OCI-LY7 (cell line): Measurements from ENCODE around the gene SMOC2. TPM values are rescaled to one million over a fixed set of nuclear protein-coding genes. Genes with fewer than 3 reads are reported as not detected.

Source experiments
- BruUV-seq: library from RNA; stranded (reverse); fragments of 400-500 nt; replicated peaks from 2 replicates; lab custom pipeline; 2021; lab: Mats Ljungman, UMichigan
- CTCF ChIA-PET: fragments of 300-600 bp; sonication (Branson Sonifier 250); formaldehyde crosslinking; loops from one replicate; lab custom pipeline; 2022; ENCODE audit warnings: antibody characterized with exemption; ENCODE audit not compliant: unreplicated experiment; lab: Charles Lee
- POLR2A ChIA-PET: fragments of 300-600 bp; sonication (Branson Sonifier 250); formaldehyde crosslinking; loops from one replicate; lab custom pipeline; 2022; ENCODE audit warnings: antibody characterized with exemption; lab: Charles Lee
- DNase-seq: peaks from one replicate; pipeline ENCODE4 v3.0.0-alpha.2; 2015; ENCODE audit warnings: low spot score
- H2AFZ ChIP-seq: fragments of 200-600 bp; sonication (generic), shearing (Covaris generic); 2 replicates; pipeline ENCODE4 v1.6.1; 2014; ENCODE audit warnings: mild to moderate bottlenecking, antibody characterized with exemption, low read length, moderate library complexity
- H3K27ac ChIP-seq: fragments of 200-600 bp; sonication (generic); 2 replicates; pipeline ENCODE4 v1.5.1; 2014; ENCODE audit warnings: mixed run types, low read depth, mild to moderate bottlenecking, moderate library complexity, low read length, inconsistent platforms; ENCODE audit not compliant: poor library complexity, severe bottlenecking
- H3K36me3 ChIP-seq: fragments of 200-600 bp; sonication (generic); 2 replicates; pipeline ENCODE4 v1.6.1; 2014; ENCODE audit warnings: mild to moderate bottlenecking, antibody characterized with exemption, low read length, moderate library complexity, mixed read lengths; ENCODE audit not compliant: insufficient read depth
- H3K4me1 ChIP-seq: fragments of 200-600 bp; sonication (generic); 2 replicates; pipeline ENCODE4 v1.5.1; 2014; ENCODE audit warnings: mild to moderate bottlenecking, low read length; ENCODE audit not compliant: insufficient read depth, poor library complexity, severe bottlenecking
- H3K4me2 ChIP-seq: fragments of 200-600 bp; sonication (generic); 2 replicates; pipeline ENCODE4 v1.6.1; 2014; ENCODE audit warnings: mild to moderate bottlenecking, low read length
- H3K4me3 ChIP-seq: fragments of 200-600 bp; sonication (generic); 2 replicates; pipeline ENCODE4 v1.5.1; 2014; ENCODE audit warnings: mild to moderate bottlenecking, low read depth, low read length; ENCODE audit not compliant: poor library complexity, severe bottlenecking
- H3K79me2 ChIP-seq: fragments of 200-600 bp; sonication (generic); 2 replicates; pipeline ENCODE4 v1.6.1; 2016; ENCODE audit warnings: low read depth, mild to moderate bottlenecking, low read length, moderate library complexity, mixed read lengths; ENCODE audit not compliant: insufficient read depth
- H3K9me2 ChIP-seq: fragments of 200-600 bp; sonication (generic); 2 replicates; pipeline ENCODE4 v1.6.1; 2016; ENCODE audit warnings: mild to moderate bottlenecking, low read length, mixed read lengths; ENCODE audit not compliant: insufficient read depth
- H3K9me3 ChIP-seq: fragments of 200-600 bp; sonication (generic); 2 replicates; pipeline ENCODE4 v1.6.1; 2014; ENCODE audit warnings: mild to moderate bottlenecking, mixed run types, low read length, mixed read lengths
- H4K20me1 ChIP-seq: fragments of 200-600 bp; sonication (generic); 2 replicates; pipeline ENCODE4 v1.6.1; 2014; ENCODE audit warnings: mild to moderate bottlenecking, antibody characterized with exemption, low read length, moderate library complexity, mixed read lengths; ENCODE audit not compliant: insufficient read depth
- CTCF ChIP-seq: fragments of 200-600 bp; sonication (generic); conservative IDR thresholded peaks from 2 replicates; pipeline ENCODE4 v1.5.1; 2014; ENCODE audit warnings: mild to moderate bottlenecking, antibody characterized with exemption, low read length, moderate library complexity, mixed read lengths
- EZH2phosphoT487 ChIP-seq: fragments of 200-600 bp; sonication (generic); IDR thresholded peaks from 2 replicates; pipeline ENCODE4 v1.6.1; 2018; ENCODE audit warnings: low read depth, borderline replicate concordance, mild to moderate bottlenecking, mixed run types, antibody characterized with exemption, low read length, moderate library complexity, mixed read lengths
- intact Hi-C: fragments of 100-400 bp; cut with micrococcal nuclease; formaldehyde crosslinking; loops from one replicate; pipeline ENCODE4 v1.10.0; 2022; ENCODE audit not compliant: unreplicated experiment
- total RNA-seq, 2 experiments: library from RNA; depleted of rRNA in 1 of 2; stranded (reverse); fragments of >200 nt in 1 of 2; shearing (Covaris generic) in 1 of 2; gene quantifications; 2 replicates each; pipeline ENCODE4 v1.2.3, GENCODE V29; 2014 to 2022

SMOC2 gene
- total RNA-seq, 2 experiments from 2014 or later: not detected

- no peak overlapping the region for H3K4me3 ChIP-seq
- no peak for DNase-seq
- H4K20me1 ChIP-seq: no peaks in the 10 kb centered on the region
- intact Hi-C loops: no loop called here
- no peak overlapping the region for H3K27ac ChIP-seq
- H3K4me2 ChIP-seq: no peak overlapping the region
- TF ChIP-seq CTCF (no peak), EZH2phosphoT487 (no peak)
- no TSS peak for BruUV-seq
- POLR2A ChIA-PET: no interaction called here
- CTCF ChIA-PET: no interaction called here
- no peaks in the 10 kb centered on the region for H3K36me3 ChIP-seq
- no peaks in the 10 kb centered on the region for H3K9me2 ChIP-seq
- 0 out of 2 replicates have a peak, but pooled peaks cover 7% of the 10 kb centered on the region for H3K9me3 ChIP-seq
- H2AFZ ChIP-seq: no peak overlapping the region
- no peaks in the 10 kb centered on the region for H3K4me1 ChIP-seq
- no peaks in the 10 kb centered on the region for H3K79me2 ChIP-seq
Observed at GRCh38 chr6:168658059-168658458, 217.1 kb downstream of the SMOC2 start.

GRCh38 chr6:168660400-168660945 lies 219.5 kb downstream of the SMOC2 start:
- Histone ChIP-seq H3K4me2 (no peak overlapping the region), H3K36me3 (no peaks in the 10 kb centered on the region), H3K27ac (no peak overlapping the region), H3K9me2 (no peaks in the 10 kb centered on the region), H2AFZ (no peak overlapping the region), H3K4me1 (no peaks in the 10 kb centered on the region), H3K4me3 (no peak overlapping the region), H4K20me1 (no peaks in the 10 kb centered on the region), H3K79me2 (no peaks in the 10 kb centered on the region), H3K9me3 (0 out of 2 replicates have a peak, but pooled peaks cover 7% of the 10 kb centered on the region)
- intact Hi-C loops: no loop called here
- POLR2A ChIA-PET: no interaction called here
- CTCF ChIA-PET: no interaction called here
- BruUV-seq: no TSS peak
- DNase-seq: no peak
- TF ChIP-seq EZH2phosphoT487 (no peak), CTCF (no peak)

GRCh38 chr6:168662301-168662936 lies 221.4 kb downstream of the SMOC2 start:
- H3K36me3 ChIP-seq: no peaks in the 10 kb centered on the region
- BruUV-seq: no TSS peak
- DNase-seq: no peak
- intact Hi-C loops: no loop called here
- no peaks in the 10 kb centered on the region for H3K9me2 ChIP-seq
- H3K4me1 ChIP-seq: no peaks in the 10 kb centered on the region
- ChIA-PET CTCF (no interaction called here), POLR2A (no interaction called here)
- H3K79me2 ChIP-seq: no peaks in the 10 kb centered on the region
- no peak for TF ChIP-seq EZH2phosphoT487
- TF ChIP-seq CTCF: no peak
- no peak overlapping the region for H3K4me2 ChIP-seq
- H3K4me3 ChIP-seq: no peak overlapping the region
- H3K27ac ChIP-seq: no peak overlapping the region
- no peak overlapping the region for H2AFZ ChIP-seq
- H4K20me1 ChIP-seq: no peaks in the 10 kb centered on the region
- H3K9me3 ChIP-seq: 0 out of 2 replicates have a peak, but pooled peaks cover 7% of the 10 kb centered on the region
